MM.1S (cell line): ENCODE results near the gene RNF43.

Experiments used
- EZH2 ChIP-seq: fragments of 300-600 bp; sonication (generic); optimal IDR thresholded peaks from 2 replicates; pipeline ENCODE3; 2017; ENCODE audit warnings: low read depth, mild to moderate bottlenecking, antibody characterized with exemption, low read length, mixed read lengths
- TF ChIP-seq, protein P1 (sequence below): fragments of 300-600 bp; sonication (generic); IDR thresholded peaks from 2 replicates; pipeline ENCODE4 v1.5.1; 2016; ENCODE audit warnings: antibody characterized with exemption, low read length, mixed read lengths

DNA sequence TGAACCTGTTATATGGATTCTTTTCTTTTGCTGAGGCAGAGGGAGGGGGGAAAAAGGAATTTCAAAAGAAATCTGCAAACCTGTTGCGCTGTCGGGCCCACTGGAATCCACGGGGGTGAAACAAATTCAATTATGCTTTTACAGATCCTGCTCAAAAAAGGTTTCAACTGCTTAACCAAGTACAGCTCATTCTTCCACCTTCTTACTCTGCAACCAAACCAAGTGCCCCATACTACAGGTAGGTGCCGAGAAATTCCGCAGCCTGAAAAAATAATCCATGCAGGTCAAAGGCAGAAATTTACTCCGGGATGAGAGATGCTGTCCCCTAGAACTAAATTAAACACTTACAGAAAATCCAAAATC lies 416 bp downstream of the RNF43 start:
- TF ChIP-seq, protein P1, sequence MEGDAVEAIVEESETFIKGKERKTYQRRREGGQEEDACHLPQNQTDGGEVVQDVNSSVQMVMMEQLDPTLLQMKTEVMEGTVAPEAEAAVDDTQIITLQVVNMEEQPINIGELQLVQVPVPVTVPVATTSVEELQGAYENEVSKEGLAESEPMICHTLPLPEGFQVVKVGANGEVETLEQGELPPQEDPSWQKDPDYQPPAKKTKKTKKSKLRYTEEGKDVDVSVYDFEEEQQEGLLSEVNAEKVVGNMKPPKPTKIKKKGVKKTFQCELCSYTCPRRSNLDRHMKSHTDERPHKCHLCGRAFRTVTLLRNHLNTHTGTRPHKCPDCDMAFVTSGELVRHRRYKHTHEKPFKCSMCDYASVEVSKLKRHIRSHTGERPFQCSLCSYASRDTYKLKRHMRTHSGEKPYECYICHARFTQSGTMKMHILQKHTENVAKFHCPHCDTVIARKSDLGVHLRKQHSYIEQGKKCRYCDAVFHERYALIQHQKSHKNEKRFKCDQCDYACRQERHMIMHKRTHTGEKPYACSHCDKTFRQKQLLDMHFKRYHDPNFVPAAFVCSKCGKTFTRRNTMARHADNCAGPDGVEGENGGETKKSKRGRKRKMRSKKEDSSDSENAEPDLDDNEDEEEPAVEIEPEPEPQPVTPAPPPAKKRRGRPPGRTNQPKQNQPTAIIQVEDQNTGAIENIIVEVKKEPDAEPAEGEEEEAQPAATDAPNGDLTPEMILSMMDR, result no peak
- TF ChIP-seq EZH2, result no peak
